Measurements from ENCODE around the gene C2CD4A.
"Not testable (repeated sequence)": the region's sequence is repeated elsewhere in the genome, so short reads cannot be mapped to it uniquely, and the experiment has no call there.

Gene C2CD4A

GRCh38 chr15:62066663-62067447, at the start of gene C2CD4A:
C2CD4A (plus strand) TSS chr15:62066977; CDS start chr15:62067614, 637 bp downstream.
- DNase-seq: peak; percentile 90

GRCh38 chr15:62020576-62021160, 46.1 kb upstream of the C2CD4A start:
- no peak for DNase-seq

GRCh38 chr15:62021991-62022600, 44.7 kb upstream of the C2CD4A start:
- no peak for DNase-seq

DNA sequence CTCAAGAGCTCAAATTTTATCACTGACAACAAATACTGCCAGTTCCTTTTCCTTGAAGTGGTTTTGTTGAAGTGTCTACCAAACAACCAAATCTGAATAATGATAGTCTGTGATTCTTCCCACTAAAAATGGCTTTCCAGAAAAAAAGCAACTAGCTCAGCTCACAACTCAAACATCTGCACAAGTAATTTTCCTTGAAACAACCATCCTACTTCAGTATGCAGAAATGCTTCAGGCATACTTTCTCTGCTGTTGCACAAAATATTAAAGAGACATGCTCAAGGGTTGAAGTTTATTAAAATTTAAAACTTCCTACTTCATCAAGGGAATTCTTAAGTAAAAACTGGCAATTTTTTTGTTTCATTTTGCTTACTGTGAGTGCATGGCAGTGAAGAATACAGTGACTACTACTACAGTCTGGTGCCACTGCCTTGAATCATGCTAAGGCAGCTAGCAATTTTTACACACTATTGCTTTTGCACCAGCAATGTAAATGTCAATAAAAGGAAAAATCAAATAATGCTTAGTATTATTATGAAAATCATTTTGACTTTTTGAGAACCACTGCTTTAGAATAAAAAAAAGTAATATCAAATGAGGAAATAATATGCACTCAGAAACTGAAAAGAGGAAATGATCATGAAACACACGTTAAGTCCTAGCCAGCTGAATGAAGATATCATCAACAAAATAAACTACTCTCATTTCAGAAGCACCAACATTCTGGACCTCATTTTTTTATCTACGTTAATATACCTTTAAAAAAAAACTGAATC, 40.1 kb upstream of the C2CD4A start:
- DNase-seq: no peak

GRCh38 chr15:62027263-62027565, 39.6 kb upstream of the C2CD4A start:
- DNase-seq: no peak

DNA sequence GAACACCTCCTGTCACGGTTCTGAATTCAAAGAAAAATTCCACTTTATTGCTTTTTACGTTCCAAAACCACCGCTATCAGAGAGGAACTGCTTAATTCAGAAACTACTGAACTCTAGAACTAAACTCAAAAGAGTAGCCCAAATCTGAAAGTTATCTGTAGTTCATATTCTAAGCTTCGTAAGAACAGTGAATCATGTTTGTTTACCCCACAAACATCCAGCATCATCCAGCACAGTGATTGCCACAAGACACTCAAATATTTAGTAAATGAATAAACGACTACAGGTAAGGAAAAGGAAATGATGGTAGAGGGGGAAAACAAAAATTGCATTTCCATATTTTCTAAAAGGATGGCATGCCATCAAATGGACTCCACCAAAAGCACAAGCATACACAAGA, 38.9 kb upstream of the C2CD4A start:
- DNase-seq: no peak

GRCh38 chr15:62035256-62035924, 31.4 kb upstream of the C2CD4A start:
- DNase-seq: no peak

- no peak for DNase-seq
Measured at GRCh38 chr15:62046078-62046743, 20.6 kb upstream of the C2CD4A start.

DNA sequence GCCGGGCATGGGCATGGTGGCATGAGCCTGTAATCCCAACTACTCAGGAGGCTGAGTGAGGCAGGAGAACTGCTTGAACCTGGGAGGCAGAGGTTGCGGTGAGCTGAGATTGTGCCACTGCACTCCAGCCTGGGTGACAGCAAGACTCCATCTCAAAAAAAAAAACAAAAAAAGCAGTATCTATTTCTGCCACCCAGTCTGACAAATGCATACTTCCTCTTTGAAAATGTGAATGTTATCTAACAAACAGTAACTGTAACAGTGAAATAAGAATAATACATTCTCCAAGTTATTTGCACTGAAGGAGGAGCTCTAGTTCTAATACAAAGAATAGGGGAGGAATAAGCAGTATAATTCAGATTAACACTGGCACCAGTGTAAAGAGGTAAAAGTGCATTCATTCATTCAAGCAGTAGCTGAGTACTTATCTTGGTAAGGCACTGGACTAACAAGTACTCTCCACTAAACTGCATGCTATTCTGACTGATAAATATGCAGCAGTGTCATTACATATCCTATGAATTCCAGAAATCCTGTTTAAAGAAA, 19.4 kb upstream of the C2CD4A start:
- no peak for DNase-seq

GRCh38 chr15:62048254-62048653, 18.5 kb upstream of the C2CD4A start:
- not testable (repeated sequence) for DNase-seq

- DNase-seq: no peak
Measured at GRCh38 chr15:62050115-62050514, 16.7 kb upstream of the C2CD4A start.

GRCh38 chr15:62051166-62051565, 15.6 kb upstream of the C2CD4A start:
- DNase-seq: no peak

DNA sequence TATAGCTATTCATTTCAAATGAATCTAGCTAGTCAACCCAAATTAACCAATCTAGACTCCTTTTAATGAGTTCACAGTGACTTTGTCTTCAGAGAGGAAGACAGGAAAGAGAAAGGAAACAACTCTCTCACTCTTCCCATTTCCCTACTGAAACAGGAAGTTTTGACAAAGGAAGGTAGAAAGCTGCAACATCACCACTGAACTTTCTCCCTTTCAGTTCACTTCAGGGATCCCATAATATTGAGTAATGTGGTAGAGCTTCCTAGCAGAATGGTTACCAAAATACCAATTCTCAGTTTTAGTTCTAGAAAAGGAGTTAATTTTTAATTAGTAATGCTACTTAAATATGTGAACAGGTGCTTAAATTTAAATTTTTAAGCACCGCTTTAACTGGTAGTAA, 14.1 kb upstream of the C2CD4A start:
- DNase-seq: no peak

DNA sequence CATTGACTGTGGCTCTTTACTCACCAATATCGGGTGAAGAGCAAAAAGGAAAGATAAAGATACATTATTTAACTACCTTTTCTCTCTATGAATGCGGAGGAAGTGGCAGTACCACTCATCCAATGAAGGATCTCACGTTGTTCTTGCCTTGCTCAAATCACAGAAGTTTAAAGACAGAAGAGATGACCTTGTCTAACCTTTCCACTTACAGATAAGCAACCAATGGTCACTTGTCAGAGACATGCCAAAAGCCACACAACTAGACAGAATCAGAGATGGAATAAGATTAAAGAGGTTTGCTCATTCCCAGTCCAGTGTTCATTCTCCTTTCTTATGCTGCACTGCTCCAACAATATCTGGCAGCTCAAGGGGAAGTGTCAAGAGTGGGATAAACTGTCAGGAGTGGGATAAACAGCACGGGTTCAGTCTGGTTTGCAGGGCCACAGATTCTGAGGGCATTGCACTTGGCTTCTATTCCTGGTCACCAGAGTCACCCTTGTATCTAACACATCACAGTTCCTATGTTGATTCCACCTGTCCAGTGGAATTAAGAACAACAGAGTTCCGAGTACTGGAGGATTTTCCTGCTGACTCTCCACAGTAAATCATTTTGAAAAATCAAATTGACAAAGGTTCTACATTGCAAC, 13.2 kb upstream of the C2CD4A start:
- DNase-seq: no peak

DNA sequence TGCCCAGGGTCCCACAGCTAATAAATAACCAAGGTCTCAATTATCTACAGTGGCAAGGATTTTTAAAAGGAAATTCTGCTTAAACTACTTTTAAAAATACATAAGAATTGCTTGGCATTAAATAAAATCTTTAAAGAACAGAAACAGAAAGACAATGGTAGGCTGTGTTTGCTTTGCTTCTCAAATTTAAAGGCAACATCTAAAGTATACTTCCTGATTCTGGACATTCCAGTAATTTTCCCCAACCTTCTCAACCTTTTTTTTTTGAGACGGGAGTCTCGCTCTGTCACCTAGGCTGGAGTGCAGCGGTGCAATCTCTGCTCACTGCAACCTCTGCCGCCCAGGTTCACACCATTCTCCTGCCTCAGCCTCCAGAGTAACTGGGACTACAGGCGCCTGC, 11.8 kb upstream of the C2CD4A start:
- no peak for DNase-seq

DNA sequence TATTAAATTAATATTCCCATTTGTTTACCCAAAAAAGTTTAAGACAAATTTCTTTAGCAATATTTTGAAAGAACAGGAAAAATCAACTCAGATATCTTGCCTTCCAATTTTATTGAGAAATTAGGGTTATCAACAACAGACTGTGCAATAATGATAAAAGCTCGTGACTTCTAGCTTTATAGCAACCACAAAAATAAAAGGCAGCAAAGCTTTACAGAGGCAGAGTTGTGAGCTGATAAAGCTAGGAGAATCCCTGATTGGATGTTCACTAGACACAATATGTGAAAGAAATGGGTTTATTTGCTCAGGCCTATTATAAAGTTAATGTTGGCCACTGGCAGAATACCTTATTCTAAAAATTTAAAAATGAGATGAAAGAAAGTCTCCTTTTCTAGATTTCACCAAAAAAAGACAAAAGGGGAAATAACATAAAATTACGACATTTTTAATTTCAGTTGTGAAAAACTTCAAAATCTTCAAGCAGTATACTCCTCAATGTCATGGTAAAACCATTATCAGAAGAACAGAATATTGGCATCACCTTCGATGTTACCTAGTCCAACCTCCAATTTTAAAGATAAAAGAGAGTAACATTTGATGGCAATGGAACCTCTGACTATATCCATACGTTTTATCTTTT, 9.3 kb upstream of the C2CD4A start:
- DNase-seq: no peak

GRCh38 chr15:62058327-62059028, 8.3 kb upstream of the C2CD4A start:
- no peak for DNase-seq

GRCh38 chr15:62059108-62059815, 7.5 kb upstream of the C2CD4A start:
- no peak for DNase-seq

DNA sequence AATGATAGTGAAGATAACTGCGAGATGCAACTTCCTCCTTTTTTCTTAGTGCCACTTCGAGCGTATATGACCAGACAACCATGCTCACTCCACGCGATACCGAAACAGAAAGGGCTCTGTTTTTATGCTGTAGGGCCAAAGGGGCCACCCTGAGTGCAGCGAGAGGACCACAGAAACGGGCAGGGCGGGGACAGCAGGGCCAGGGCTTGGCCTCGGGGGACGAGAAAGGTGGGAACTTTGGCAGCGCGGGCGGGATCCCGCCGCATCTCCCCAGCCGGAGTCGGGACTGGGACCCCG, 7.0 kb upstream of the C2CD4A start:
- peak; percentile 9 for DNase-seq

Data from SHP77 treated with DMSO at 0.1 percent for 48 hours (cell line).